MCF 10A (cell line): ENCODE data around the gene MATK. TPM values are rescaled to one million over a fixed set of nuclear protein-coding genes. Genes with fewer than 3 reads are reported as not detected.

Source experiments
- BruUV-seq: library from RNA; stranded (reverse); fragments of 400-500 nt; replicated peaks from 2 replicates; lab custom pipeline; 2021; lab: Mats Ljungman, UMichigan
- CTCF ChIA-PET: fragments of 300-600 bp; sonication (Branson Sonifier 250); formaldehyde crosslinking; extraction: SDS; loops from one replicate; lab custom pipeline; 2021; ENCODE audit warnings: antibody characterized with exemption, inconsistent platforms; lab: Yijun Ruan, JAX
- POLR2A ChIA-PET: fragments of 300-600, 350-650 bp; sonication (Branson Sonifier 250); formaldehyde crosslinking; extraction: SDS; loops from one replicate; lab custom pipeline; 2020; ENCODE audit warnings: antibody characterized with exemption, inconsistent platforms; lab: Yijun Ruan, JAX
- DNase-seq: peaks from one replicate; pipeline ENCODE4 v3.0.0-alpha.2; 2018; ENCODE audit not compliant: unreplicated experiment
- H3K27ac Mint-ChIP-seq: one replicate; pipeline ENCODE4 v1.8.0; 2022; ENCODE audit warnings: mild to moderate bottlenecking, low read depth, mixed read lengths; ENCODE audit not compliant: unreplicated experiment
- H3K27me3 Mint-ChIP-seq: one replicate; pipeline ENCODE4 v1.8.0; 2022; ENCODE audit warnings: mixed read lengths; ENCODE audit not compliant: insufficient read depth, unreplicated experiment
- H3K36me3 Mint-ChIP-seq: one replicate; pipeline ENCODE4 v1.8.0; 2022; ENCODE audit warnings: mild to moderate bottlenecking, moderate library complexity, mixed read lengths; ENCODE audit not compliant: insufficient read depth, unreplicated experiment
- H3K4me1 Mint-ChIP-seq: one replicate; pipeline ENCODE4 v1.8.0; 2022; ENCODE audit warnings: mixed read lengths; ENCODE audit not compliant: insufficient read depth, unreplicated experiment
- H3K4me3 Mint-ChIP-seq: one replicate; pipeline ENCODE4 v1.8.0; 2022; ENCODE audit warnings: mild to moderate bottlenecking, moderate library complexity, mixed read lengths; ENCODE audit not compliant: unreplicated experiment
- H3K9me3 Mint-ChIP-seq: one replicate; pipeline ENCODE4 v1.8.0; 2022; ENCODE audit warnings: mixed read lengths; ENCODE audit not compliant: unreplicated experiment
- intact Hi-C: fragments of 100-400 bp; cut with micrococcal nuclease; formaldehyde crosslinking; loops from 2 replicates; pipeline ENCODE4 v1.14.1; 2022
- total RNA-seq: library from RNA; stranded (reverse); gene quantifications from 2 replicates; pipeline ENCODE4 v1.2.3, GENCODE V29; 2022
- TF ChIP-seq, protein P1 (sequence below): fragments of 200-600 bp; IDR thresholded peaks from one replicate; pipeline ENCODE4 v1.8.0; 2022; ENCODE audit warnings: antibody characterized with exemption, mild to moderate bottlenecking; ENCODE audit not compliant: unreplicated experiment

MATK gene
- total RNA-seq, 1 experiment from 2014 or later: not detected

DNA sequence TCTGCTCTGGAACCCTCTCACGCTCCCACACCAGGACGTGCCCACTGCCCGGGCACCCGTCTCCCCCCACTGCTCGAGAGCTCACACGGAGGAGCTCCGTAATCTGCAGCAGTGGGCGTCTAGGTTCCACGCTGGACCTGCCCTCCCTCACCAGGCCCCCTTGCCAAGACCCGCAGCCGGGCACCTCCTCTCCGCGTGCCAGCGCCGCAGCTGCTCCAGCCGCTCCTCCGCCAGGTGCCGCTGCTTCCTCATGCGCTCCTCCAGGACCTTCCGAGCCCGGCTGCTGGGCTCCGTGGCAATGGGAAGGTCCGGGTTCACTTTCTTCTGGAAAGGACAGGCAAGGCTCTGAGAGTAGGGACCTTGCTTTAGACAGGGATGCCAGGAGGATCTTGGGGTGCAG, 35.0 kb upstream of the MATK start:
- no TSS peak for BruUV-seq
- no peak for DNase-seq
- Mint-ChIP-seq H3K4me3 (no peak overlapping the region), H3K4me1 (no peaks in the 10 kb centered on the region), H3K27ac (no peak overlapping the region), H3K27me3 (peaks cover 32% of the 10 kb centered on the region), H3K9me3 (no peaks in the 10 kb centered on the region), H3K36me3 (peaks cover 6% of the 10 kb centered on the region)
- ChIA-PET POLR2A (no interaction called here), CTCF (interaction anchor here (1.4 kb wide), 1 partner anchor 28 kb away, joined by 3 read pairs; no protein-coding TSS in a partner anchor)
- intact Hi-C loops: loop anchor here (10.0 kb wide), 1 partner anchor 56 kb away; the partner anchor contains the start of genes APBA3 and MRPL54
- TF ChIP-seq, protein P1, sequence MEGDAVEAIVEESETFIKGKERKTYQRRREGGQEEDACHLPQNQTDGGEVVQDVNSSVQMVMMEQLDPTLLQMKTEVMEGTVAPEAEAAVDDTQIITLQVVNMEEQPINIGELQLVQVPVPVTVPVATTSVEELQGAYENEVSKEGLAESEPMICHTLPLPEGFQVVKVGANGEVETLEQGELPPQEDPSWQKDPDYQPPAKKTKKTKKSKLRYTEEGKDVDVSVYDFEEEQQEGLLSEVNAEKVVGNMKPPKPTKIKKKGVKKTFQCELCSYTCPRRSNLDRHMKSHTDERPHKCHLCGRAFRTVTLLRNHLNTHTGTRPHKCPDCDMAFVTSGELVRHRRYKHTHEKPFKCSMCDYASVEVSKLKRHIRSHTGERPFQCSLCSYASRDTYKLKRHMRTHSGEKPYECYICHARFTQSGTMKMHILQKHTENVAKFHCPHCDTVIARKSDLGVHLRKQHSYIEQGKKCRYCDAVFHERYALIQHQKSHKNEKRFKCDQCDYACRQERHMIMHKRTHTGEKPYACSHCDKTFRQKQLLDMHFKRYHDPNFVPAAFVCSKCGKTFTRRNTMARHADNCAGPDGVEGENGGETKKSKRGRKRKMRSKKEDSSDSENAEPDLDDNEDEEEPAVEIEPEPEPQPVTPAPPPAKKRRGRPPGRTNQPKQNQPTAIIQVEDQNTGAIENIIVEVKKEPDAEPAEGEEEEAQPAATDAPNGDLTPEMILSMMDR: no peak

DNA sequence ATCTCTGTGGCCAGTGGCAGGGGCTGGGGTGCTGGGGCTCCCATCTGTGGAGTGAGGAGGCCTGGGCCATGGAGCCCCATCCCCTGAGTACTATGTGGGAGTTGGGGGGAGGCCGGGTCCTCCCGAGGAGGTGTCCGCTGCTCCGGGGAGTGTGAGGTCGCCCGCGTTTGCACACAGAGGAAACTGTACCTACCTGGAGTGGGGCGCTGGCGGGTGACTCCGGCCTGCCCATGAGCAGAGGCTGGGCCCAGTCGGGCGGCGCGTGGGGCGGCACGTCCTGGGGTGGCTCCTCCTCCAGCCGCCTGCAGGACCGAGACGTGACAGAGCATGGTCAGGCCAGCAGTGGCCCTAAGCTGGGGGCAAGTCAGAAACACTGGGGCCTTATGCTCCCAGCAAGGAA, 33.8 kb upstream of the MATK start:
- BruUV-seq: no TSS peak
- no peak overlapping the region for H3K4me3 Mint-ChIP-seq
- TF ChIP-seq, protein P1: no peak
- DNase-seq: no peak
- H3K4me1 Mint-ChIP-seq: no peaks in the 10 kb centered on the region
- H3K9me3 Mint-ChIP-seq: no peaks in the 10 kb centered on the region
- H3K27ac Mint-ChIP-seq: no peak overlapping the region
- ChIA-PET CTCF (no interaction called here), POLR2A (no interaction called here)
- intact Hi-C loops: loop anchor here (10.0 kb wide), 1 partner anchor 55 kb away; the partner anchor contains the start of genes APBA3 and MRPL54
- H3K27me3 Mint-ChIP-seq: peaks cover 21% of the 10 kb centered on the region
- H3K36me3 Mint-ChIP-seq: peaks cover 6% of the 10 kb centered on the region

DNA sequence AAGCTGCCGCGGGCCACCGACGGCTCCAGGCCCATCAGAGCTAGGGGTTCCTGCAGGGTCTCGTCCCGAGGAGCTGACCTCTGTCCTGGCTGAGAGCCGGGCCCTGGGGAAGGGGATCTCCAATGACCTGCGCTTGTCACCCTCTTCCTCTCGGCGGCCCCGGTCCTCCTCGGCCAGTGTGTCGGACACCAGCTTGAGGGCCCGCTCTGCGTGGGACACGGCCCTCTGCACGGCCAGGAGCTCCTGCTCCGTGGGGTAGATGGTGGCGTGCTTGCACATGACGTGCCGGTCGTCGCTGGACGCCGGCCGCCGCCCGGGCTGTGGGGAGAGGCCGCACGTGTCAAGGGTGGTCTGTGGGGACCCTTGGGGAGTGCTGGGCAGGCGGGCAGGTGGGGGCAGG, 32.7 kb upstream of the MATK start:
- POLR2A ChIA-PET: no interaction called here
- Mint-ChIP-seq H3K27me3 (peaks cover 21% of the 10 kb centered on the region), H3K4me3 (no peak overlapping the region), H3K9me3 (no peaks in the 10 kb centered on the region), H3K27ac (no peak overlapping the region), H3K4me1 (no peaks in the 10 kb centered on the region), H3K36me3 (peaks cover 6% of the 10 kb centered on the region)
- BruUV-seq: no TSS peak
- intact Hi-C loops: no loop called here
- CTCF ChIA-PET: interaction anchor here (0.6 kb wide), 1 partner anchor 1457 kb away, joined by 4 read pairs; no protein-coding TSS in a partner anchor
- no peak for DNase-seq
- TF ChIP-seq, protein P1: no peak

DNA sequence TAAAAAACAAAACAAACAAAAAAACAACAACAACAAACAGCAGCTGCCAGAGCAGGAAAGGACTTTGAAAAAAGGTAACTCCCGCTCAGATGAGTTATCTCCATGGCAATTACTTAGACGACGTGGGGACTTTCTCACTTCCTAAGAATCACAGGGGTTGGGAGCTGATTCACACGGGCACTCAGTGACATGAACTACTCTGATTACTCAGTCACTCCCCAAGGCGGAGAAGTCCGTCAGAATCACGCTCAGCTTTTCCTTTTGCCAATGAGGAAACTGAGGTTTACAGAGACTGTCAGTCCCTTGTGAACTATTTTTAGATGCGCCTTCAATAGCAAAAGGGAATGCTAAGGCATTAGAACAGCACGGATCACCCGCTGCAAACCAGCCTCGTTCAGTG, 32.3 kb upstream of the MATK start:
- peaks cover 6% of the 10 kb centered on the region for H3K36me3 Mint-ChIP-seq
- ChIA-PET CTCF (no interaction called here), POLR2A (no interaction called here)
- no peaks in the 10 kb centered on the region for H3K9me3 Mint-ChIP-seq
- BruUV-seq: no TSS peak
- TF ChIP-seq, protein P1: no peak
- no peak overlapping the region for H3K27ac Mint-ChIP-seq
- intact Hi-C loops: no loop called here
- peaks cover 21% of the 10 kb centered on the region for H3K27me3 Mint-ChIP-seq
- DNase-seq: peak; percentile 13
- H3K4me3 Mint-ChIP-seq: no peak overlapping the region
- H3K4me1 Mint-ChIP-seq: no peaks in the 10 kb centered on the region
